ENCODE measurements around the gene IGSF21. TPM values are rescaled to one million over a fixed set of nuclear protein-coding genes. Genes with fewer than 3 reads are reported as not detected.

The IGSF21 gene
- total RNA-seq, 4 donors from 2014 or later, result 1.2 to 19.1 (median 1.9) TPM; not detected in 1

- intact Hi-C loops (cut with DNase I; ENCODE audit: low total_unique reads), result no loop called here
- Histone ChIP-seq H3K9me3 (no peaks in the 10 kb centered on the region), H3K27ac (no peak overlapping the region), H3K4me3 (no peak overlapping the region), H3K36me3 (no peaks in the 10 kb centered on the region), H3K4me1 (no peaks in the 10 kb centered on the region), H3K27me3 (no peaks in the 10 kb centered on the region)
- no peak for DNase-seq
- TF ChIP-seq CTCF (IDR thresholded peaks at IDR 0.05) (no peak), POLR2A (IDR thresholded peaks at IDR 0.05) (no peak)
These were observed 202.1 kb downstream of the IGSF21 start for GRCh38 chr1:18309552-18310155.

- no peak for DNase-seq
- no peak overlapping the region for H3K27ac ChIP-seq
- intact Hi-C loops (cut with DNase I; ENCODE audit: low total_unique reads), result no loop called here
- no peak overlapping the region for H3K4me3 ChIP-seq
- H3K4me1 ChIP-seq, result no peaks in the 10 kb centered on the region
- no peaks in the 10 kb centered on the region for H3K9me3 ChIP-seq
- TF ChIP-seq POLR2A (IDR thresholded peaks at IDR 0.05) (no peak), CTCF (IDR thresholded peaks at IDR 0.05) (no peak)
- no peaks in the 10 kb centered on the region for H3K27me3 ChIP-seq
- no peaks in the 10 kb centered on the region for H3K36me3 ChIP-seq
These were observed 205.4 kb downstream of the IGSF21 start for GRCh38 chr1:18312961-18313360.

- TF ChIP-seq CTCF (IDR thresholded peaks at IDR 0.05) (no peak), POLR2A (IDR thresholded peaks at IDR 0.05) (no peak)
- no peak for DNase-seq
- intact Hi-C loops (cut with DNase I; ENCODE audit: low total_unique reads), result no loop called here
These were observed 205.9 kb downstream of the IGSF21 start for GRCh38 chr1:18313523-18313922.

GRCh38 chr1:18314399-18314798 is 206.8 kb downstream of the IGSF21 start:
- intact Hi-C loops (cut with DNase I; ENCODE audit: low total_unique reads), result no loop called here
- no peaks in the 10 kb centered on the region for H3K9me3 ChIP-seq
- DNase-seq, result no peak
- no peaks in the 10 kb centered on the region for H3K27me3 ChIP-seq
- H3K27ac ChIP-seq, result no peak overlapping the region
- TF ChIP-seq POLR2A (IDR thresholded peaks at IDR 0.05), result no peak
- TF ChIP-seq CTCF (IDR thresholded peaks at IDR 0.05), result no peak
- H3K36me3 ChIP-seq, result no peaks in the 10 kb centered on the region
- no peaks in the 10 kb centered on the region for H3K4me1 ChIP-seq
- H3K4me3 ChIP-seq, result no peak overlapping the region

More at GRCh38 chr1:18313523-18313922, 205.9 kb downstream of the IGSF21 start:
- Histone ChIP-seq H3K36me3 (no peaks in the 10 kb centered on the region), H3K27ac (no peak overlapping the region), H3K4me1 (no peaks in the 10 kb centered on the region), H3K9me3 (no peaks in the 10 kb centered on the region), H3K27me3 (no peaks in the 10 kb centered on the region), H3K4me3 (no peak overlapping the region)

- Histone ChIP-seq H3K9me3 (no peaks in the 10 kb centered on the region), H3K36me3 (no peaks in the 10 kb centered on the region), H3K4me1 (no peaks in the 10 kb centered on the region), H3K27ac (no peak overlapping the region), H3K27me3 (no peaks in the 10 kb centered on the region), H3K4me3 (no peak overlapping the region)
- no peak for TF ChIP-seq POLR2A (IDR thresholded peaks at IDR 0.05)
- no peak for TF ChIP-seq CTCF (IDR thresholded peaks at IDR 0.05)
- intact Hi-C loops (cut with DNase I; ENCODE audit: low total_unique reads), result no loop called here
- no peak for DNase-seq
These were observed 207.9 kb downstream of the IGSF21 start for GRCh38 chr1:18315449-18315848.
